ACC112 (cell line): Measurements from ENCODE around the gene SPEM3.
A peak's percentile ranks its signal among the peaks of the same experiment; 100 is the strongest.

ENCODE experiments used
- H2AFZ ChIP-seq: fragments of 200-600 bp; sonication (generic); one replicate; pipeline ENCODE4 v1.6.0; 2017; ENCODE audit warnings: antibody characterized with exemption, low read length; ENCODE audit not compliant: unreplicated experiment
- H3K27ac ChIP-seq: fragments of 200-600 bp; sonication (generic); 2 replicates; pipeline ENCODE4 v1.5.1; 2014; ENCODE audit warnings: low read depth, mild to moderate bottlenecking, antibody characterized with exemption, low read length, moderate library complexity
- H3K27me3 ChIP-seq: fragments of 200-600 bp; sonication (generic); 2 replicates; pipeline ENCODE4 v1.6.1; 2014; ENCODE audit warnings: mild to moderate bottlenecking, antibody characterized with exemption, low read length, moderate library complexity, mixed read lengths; ENCODE audit not compliant: insufficient read depth
- H3K36me3 ChIP-seq: fragments of 200-600 bp; sonication (generic); 2 replicates; pipeline ENCODE4 v1.6.1; 2016; ENCODE audit warnings: mild to moderate bottlenecking, antibody characterized with exemption, low read length, moderate library complexity, mixed read lengths; ENCODE audit not compliant: insufficient read depth
- H3K4me1 ChIP-seq: fragments of 200-600 bp; sonication (generic); one replicate; pipeline ENCODE4 v1.6.1; 2016; ENCODE audit warnings: low read length, mixed read lengths; ENCODE audit not compliant: insufficient read depth, unreplicated experiment, control insufficient read depth
- H3K4me3 ChIP-seq: fragments of 200-600 bp; sonication (generic); 2 replicates; pipeline ENCODE4 v1.5.1; 2014; ENCODE audit warnings: mild to moderate bottlenecking, low read depth, low read length
- H3K79me2 ChIP-seq: fragments of 200-600 bp; sonication (generic); one replicate; pipeline ENCODE4 v1.6.0; 2016; ENCODE audit warnings: low read length; ENCODE audit not compliant: control insufficient read depth, unreplicated experiment, insufficient read depth

Gene SPEM3

DNA sequence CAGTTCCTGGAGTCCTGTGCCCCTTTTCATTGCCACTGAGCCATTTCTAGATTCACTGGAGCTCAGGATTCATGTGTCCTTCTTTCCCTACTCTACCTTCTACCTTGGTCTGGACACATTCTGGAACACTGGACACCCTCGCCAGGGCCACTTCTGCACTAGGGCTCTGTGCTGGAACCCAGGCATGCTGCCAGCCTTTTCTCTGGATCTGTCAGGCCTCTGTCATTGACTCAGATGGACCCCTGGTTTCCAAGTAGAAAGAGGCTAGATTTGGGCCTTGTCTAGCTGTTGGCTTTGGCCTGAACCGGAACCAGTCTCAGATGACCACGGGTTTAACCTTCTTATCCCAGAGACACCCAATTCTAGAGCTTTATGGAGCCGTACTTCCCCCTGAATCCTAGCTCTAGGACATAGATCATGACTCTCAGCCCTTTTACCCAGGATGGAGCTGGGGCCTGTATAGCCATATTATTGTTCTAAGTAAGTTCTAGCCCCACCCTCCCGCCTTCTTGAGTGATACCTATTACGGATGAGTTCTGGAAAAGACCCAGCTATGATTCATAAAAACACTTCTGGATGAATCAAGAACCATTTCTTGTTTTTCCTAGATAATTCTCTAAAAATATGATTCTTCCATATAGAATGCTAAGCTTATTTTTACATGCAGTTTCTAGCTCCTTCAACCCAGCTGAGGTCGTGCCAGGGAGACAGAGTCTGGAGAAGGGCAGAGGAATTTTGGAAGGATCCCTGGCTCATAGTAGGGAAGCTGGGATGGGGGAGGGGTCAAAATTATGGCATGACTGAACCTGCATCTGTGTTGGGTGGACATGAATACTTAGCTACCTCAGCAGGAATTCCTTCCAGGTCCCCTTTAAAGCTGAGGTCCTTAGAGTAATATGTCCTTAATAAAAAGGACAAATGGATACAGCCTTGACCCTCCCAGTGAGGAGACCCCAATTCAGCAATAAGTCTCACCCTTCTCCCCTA, 15.1 kb downstream of the SPEM3 start:
- Histone ChIP-seq H2AFZ (no peak overlapping the region), H3K27me3 (peaks cover 22% of the 10 kb centered on the region), H3K36me3 (no peaks in the 10 kb centered on the region), H3K4me1 (peaks cover 16% of the 10 kb centered on the region), H3K27ac (no peak overlapping the region), H3K4me3 (no peak overlapping the region), H3K79me2 (no peaks in the 10 kb centered on the region)

DNA sequence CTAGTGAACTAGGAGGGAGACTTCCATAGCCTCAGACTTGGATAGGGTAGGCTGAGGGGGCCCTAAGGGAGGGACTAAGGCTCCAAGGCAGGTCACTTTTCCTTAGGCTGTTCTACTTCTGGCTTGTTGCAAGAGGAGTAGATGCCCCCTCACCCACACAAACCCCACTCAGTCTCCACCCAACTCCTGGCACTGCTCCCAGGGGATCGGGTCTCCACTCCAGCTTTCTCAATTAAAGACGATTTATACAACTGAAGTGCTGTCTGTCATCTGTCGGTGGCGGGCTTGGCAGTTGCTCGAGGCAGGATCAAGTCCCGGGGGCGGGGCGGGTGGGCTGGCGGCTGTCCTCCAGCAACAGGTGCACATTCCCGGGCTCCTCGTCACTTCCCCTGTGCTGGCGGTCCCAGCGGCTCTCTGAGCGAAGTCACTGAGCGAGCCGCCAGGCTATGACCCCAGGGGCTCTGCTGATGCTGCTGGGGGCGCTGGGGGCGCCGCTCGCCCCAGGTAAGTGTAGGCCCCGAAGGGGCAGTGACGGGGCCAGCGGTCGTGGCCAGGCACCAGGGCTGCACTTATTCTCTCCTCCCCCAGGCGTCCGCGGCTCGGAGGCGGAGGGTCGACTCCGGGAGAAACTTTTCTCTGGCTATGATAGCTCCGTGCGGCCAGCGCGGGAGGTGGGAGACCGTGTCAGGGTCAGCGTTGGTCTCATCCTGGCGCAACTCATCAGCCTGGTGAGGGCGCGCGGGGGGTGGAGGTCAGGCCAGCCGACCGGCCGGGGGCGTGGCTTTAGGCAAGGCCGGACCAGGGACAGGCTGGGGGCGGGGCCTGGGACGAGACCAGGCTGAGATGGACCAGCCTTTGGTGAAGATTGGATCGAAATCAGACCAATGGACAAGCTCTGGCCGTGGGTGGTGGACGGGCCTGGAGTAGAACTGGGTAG, 16.3 kb downstream of the SPEM3 start, which contains the start of gene CHRNB1:
Gene CHRNB1, plus strand, starts transcription at position 380 of the 937 bp plus-strand sequence. Its CDS starts 67 bp downstream, at position 447.
- H3K4me3 ChIP-seq: peak within 1 kb of the TSS; percentile 43
- H3K36me3 ChIP-seq: no peaks in the 10 kb centered on the region
- H2AFZ ChIP-seq: peak within 1 kb of the TSS; percentile 26
- peaks cover 16% of the 10 kb centered on the region for H3K4me1 ChIP-seq
- H3K27me3 ChIP-seq: peaks cover 18% of the 10 kb centered on the region
- H3K27ac ChIP-seq: no peak within 1 kb of the TSS
- H3K79me2 ChIP-seq: no peaks in the 10 kb centered on the region

DNA sequence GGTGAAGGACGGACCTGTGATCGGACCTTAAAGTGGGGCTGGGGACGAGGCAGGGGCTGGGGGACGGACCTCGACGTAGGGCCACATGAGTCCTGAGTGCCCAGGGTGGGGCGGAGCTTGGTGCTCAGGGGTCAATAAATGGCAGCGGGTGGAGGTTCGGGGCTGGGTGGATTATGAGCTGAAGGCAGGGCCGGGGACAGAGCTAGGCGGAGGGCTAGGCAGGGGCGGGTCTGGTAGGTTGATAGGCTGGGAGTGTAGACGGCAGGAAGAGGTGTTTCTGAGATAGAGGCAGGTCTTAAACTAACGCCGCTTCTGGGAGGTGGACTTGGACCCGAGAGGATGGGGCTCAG, 16.9 kb downstream of the SPEM3 start:
- peak overlapping the region; percentile 43 for H3K4me3 ChIP-seq
- peaks cover 18% of the 10 kb centered on the region for H3K27me3 ChIP-seq
- H3K79me2 ChIP-seq: no peaks in the 10 kb centered on the region
- H2AFZ ChIP-seq: peak overlapping the region; percentile 23
- H3K36me3 ChIP-seq: no peaks in the 10 kb centered on the region
- peaks cover 16% of the 10 kb centered on the region for H3K4me1 ChIP-seq
- H3K27ac ChIP-seq: no peak overlapping the region

DNA sequence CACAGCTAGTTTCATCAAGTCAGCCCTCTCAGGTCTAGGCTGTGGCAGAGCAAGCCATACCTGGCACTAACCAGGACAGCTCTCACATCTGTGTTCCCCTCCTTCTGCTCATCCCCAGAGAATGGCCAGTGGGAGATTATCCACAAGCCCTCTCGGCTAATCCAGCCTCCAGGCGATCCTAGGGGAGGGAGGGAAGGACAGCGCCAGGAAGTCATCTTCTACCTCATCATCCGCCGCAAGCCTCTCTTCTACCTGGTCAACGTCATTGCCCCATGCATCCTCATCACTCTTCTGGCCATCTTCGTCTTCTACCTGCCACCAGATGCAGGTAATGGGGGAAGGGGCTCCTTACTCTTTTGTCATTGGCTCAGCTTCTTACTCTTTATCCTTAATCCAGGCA, 19.8 kb downstream of the SPEM3 start:
- Histone ChIP-seq H2AFZ (no peak overlapping the region), H3K79me2 (no peaks in the 10 kb centered on the region), H3K27me3 (peaks cover 18% of the 10 kb centered on the region), H3K27ac (no peak overlapping the region), H3K4me3 (no peak overlapping the region), H3K4me1 (peaks cover 15% of the 10 kb centered on the region), H3K36me3 (no peaks in the 10 kb centered on the region)

DNA sequence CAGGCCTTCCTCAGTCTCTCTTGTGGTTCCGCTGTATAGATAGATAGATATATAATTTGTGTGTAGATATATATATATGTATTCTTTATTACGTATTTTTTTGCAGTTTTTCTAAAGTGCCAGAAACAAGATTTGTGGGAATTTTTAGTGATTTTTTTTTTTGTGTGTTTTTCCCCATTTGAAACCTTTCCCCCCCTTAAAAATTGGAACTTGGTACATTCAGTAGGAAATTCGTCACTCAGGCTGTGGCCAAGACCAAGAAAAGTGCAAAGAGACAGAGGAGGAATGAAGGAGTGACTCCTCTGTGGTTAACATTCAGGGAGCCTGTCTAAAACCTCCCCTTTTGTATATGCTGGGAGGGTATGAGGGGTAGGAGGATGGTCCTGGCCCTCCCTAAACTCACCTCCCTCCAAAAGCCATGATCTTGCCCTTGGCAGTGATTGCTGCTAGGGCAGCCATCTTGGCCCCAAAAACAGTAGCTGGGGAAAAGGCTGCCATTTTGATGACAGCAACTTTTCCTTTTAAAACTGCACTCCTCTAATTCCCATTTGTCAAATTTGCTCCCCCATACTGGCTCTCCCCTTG, 31.4 kb downstream of the SPEM3 start:
- Histone ChIP-seq H3K79me2 (no peaks in the 10 kb centered on the region), H3K27ac (no peak overlapping the region), H3K36me3 (no peaks in the 10 kb centered on the region), H3K4me1 (no peaks in the 10 kb centered on the region), H3K27me3 (no peaks in the 10 kb centered on the region), H2AFZ (no peak overlapping the region), H3K4me3 (no peak overlapping the region)

DNA sequence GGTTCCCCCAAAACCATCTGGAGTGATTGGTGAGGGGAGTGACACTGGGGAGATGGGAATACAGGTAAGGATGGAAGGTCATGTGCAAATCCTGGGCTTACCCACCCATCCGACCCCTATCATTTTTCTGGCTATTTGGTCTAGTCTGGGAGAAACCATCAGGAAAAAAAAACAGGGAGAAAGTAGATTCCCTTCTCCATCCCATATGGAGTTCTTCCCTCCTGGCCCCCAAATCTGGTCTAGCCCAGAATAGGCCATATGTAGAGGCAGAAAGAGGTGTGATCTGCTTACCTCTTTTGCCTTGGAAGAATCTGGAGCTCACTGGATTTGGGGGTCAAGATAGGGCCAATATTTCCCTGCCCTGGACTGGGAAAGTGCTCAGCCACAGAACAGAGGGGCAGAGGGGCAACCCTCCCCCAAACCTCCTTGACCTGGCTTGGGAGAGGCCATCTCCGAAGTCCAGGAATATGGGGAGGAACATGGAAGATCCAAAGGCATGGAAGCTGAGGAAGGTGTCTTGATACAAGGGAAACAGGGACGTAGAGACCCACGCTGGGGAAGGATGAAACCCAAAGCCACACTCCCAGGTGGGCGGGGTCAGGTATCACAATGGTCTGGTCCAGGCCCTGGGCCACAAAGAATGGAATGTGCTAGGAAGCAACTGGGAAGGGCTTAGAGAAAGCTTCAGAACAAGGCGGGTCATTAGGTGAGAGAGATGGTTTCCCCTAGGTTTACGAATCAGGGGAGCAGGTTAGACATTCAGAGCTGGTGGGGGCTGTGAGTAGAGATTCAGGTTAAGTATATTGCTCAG, 32.4 kb downstream of the SPEM3 start:
- H2AFZ ChIP-seq: no peak overlapping the region
- no peaks in the 10 kb centered on the region for H3K4me1 ChIP-seq
- H3K36me3 ChIP-seq: no peaks in the 10 kb centered on the region
- no peak overlapping the region for H3K27ac ChIP-seq
- H3K4me3 ChIP-seq: no peak overlapping the region
- H3K27me3 ChIP-seq: no peaks in the 10 kb centered on the region
- no peaks in the 10 kb centered on the region for H3K79me2 ChIP-seq

DNA sequence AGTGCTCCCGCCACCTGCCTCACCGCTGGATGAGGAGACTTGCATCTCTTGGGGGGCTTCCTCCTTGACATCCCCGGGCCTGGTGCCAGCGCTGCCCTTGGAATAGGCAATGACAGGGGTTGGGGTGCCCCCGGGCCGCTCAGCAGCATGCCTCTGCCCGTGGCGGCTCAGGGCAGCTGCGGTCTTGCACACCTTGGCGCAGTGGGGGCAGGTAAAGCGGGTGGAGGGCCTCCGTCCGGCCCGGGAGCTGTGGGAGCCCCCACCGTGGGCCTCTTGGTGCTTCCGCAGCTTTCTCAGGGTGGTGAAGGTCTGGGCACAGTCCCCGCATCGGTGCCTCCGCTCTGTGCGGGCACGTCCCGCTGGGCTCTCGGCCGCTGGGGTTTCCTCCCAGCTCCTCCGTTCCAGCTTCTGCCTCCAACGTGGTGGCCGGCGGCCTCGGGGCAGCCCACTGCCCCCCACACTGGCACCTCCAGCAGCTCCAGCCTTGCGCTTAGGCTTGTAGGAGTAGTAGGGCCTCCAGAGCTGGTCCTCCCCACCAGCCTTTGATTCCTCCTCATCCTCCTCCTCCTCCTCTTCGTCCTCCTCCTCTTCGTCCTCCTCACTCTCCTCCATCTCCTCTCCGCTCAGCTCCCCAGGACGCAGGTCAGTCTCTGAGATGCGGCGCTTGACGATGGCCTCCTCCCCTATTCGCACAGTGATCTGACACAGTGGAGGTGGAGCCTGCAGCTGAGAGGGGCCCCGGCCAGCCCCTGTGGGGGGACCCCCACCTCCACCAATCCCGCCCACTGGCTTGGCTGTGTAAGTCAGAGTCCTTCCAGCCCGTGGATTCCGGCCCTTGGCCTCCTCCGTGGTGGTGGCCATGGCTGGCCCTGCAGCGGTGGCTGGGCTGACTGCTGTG, 34.1 kb downstream of the SPEM3 start:
- H3K4me1 ChIP-seq: peaks cover 12% of the 10 kb centered on the region
- no peak overlapping the region for H3K4me3 ChIP-seq
- H3K27ac ChIP-seq: no peak overlapping the region
- no peaks in the 10 kb centered on the region for H3K27me3 ChIP-seq
- H3K36me3 ChIP-seq: no peaks in the 10 kb centered on the region; the same call in 1 of the 2 replicates
- H3K79me2 ChIP-seq: peaks cover 3% of the 10 kb centered on the region
- no peak overlapping the region for H2AFZ ChIP-seq

DNA sequence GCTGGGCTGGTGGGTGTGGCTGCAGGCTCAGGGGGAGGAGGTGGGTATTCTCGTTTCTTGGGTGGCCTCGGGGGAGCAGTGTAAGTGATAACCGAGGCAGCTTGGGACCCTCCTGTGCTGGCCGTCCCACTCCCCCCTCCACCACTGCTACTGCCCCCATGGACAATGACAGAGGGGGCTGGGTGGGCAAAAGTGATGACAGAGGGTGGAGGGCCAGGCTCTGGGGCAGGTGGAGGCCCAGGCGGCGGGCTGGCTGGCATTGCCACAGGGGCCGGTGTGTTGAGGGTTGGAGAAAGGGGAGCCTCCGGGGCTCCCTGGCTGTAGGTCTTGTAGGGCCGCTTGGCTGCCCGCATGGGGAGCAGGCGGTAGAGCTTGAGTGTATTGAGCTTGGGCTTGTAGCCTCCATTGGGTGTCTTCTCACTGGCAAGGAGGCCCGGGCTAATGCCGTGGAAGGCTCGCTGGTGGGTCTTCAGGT, 34.8 kb downstream of the SPEM3 start:
- Histone ChIP-seq H3K79me2 (peaks cover 5% of the 10 kb centered on the region), H3K36me3 (no peaks in the 10 kb centered on the region; the same call in 1 of the 2 replicates), H2AFZ (no peak overlapping the region), H3K4me1 (peaks cover 12% of the 10 kb centered on the region), H3K4me3 (no peak overlapping the region), H3K27me3 (no peaks in the 10 kb centered on the region), H3K27ac (no peak overlapping the region)

DNA sequence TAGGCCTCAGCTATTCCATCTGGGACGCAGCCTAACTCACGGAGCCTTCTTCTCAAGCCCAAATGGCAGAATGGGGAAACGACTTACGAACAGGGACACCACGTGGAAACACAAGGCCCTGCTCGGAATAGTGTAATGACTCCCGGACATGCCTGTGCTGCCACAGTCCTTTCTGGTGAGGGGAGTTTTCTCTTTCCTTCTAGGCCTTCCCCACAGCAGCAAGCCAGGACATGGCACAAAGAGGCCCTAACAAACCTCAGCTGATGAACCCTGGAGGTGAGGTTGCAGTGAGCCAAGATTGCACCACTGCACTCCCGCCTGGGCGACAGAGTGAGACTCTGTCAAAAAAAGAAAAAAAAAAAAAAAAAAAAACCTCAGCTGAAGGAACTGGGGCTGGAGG, 35.4 kb downstream of the SPEM3 start:
- no peaks in the 10 kb centered on the region; the same call in 1 of the 2 replicates for H3K36me3 ChIP-seq
- peaks cover 12% of the 10 kb centered on the region for H3K4me1 ChIP-seq
- H3K27me3 ChIP-seq: no peaks in the 10 kb centered on the region
- no peak overlapping the region for H2AFZ ChIP-seq
- H3K4me3 ChIP-seq: no peak overlapping the region
- no peak overlapping the region for H3K27ac ChIP-seq
- H3K79me2 ChIP-seq: peaks cover 11% of the 10 kb centered on the region
